ENCODE measurements around the gene TLR8.

GRCh38 chrX:12953420-12953819 lies 47.0 kb downstream of the TLR8 start:
- TF ChIP-seq CTCF (conservative IDR thresholded peaks at IDR 0.05; ENCODE audit: low read depth in 2 of 2) (no peak), EZH2 (IDR thresholded peaks at IDR 0.05; ENCODE audit: low read depth, unreplicated experiment) (no peak), JUNB (IDR thresholded peaks at IDR 0.05; ENCODE audit: unreplicated experiment) (no peak), ETS1 (IDR thresholded peaks at IDR 0.05) (no peak), EZH2phosphoT487 (IDR thresholded peaks at IDR 0.05; ENCODE audit: unreplicated experiment) (no peak), CREB1 (CRISPR knock-in tag; IDR thresholded peaks at IDR 0.05; ENCODE audit: low read depth) (no peak), POLR2AphosphoS5 (IDR thresholded peaks at IDR 0.05; ENCODE audit: low read depth) (no peak), REST (IDR thresholded peaks at IDR 0.05; ENCODE audit: unreplicated experiment) (no peak), STAT1 (IDR thresholded peaks at IDR 0.05; ENCODE audit: unreplicated experiment) (no peak), ZNF331 (CRISPR knock-in tag; IDR thresholded peaks at IDR 0.05; ENCODE audit: low read depth) (no peak), ZNF114 (CRISPR knock-in tag; IDR thresholded peaks at IDR 0.05) (no peak), NANOG (IDR thresholded peaks at IDR 0.05; ENCODE audit: borderline replicate concordance) (no peak)

Measured in GM23338 (cell line).